Liver (tissue), 9 donors: ENCODE measurements around the gene UPP1. TPM values are rescaled to one million over a fixed set of nuclear protein-coding genes. Genes with fewer than 3 reads are reported as not detected.

Source experiments
- DNase-seq: peaks from one replicate; pipeline ENCODE4 v3.0.0-alpha.2; 2017; ENCODE audit warnings: low spot score
- H3K27ac ChIP-seq, 2 donors: one replicate each; pipeline ENCODE4 v1.7.0; 2013; ENCODE audit warnings: inconsistent platforms in 2 of 2, low read length in 2 of 2, control low read depth in 1 of 2, low read depth in 1 of 2, mild to moderate bottlenecking in 1 of 2
- H3K27me3 ChIP-seq, 4 donors: one replicate each; pipeline versions ENCODE4 v1.6.1 to v1.7.0; 2013; ENCODE audit warnings: low read length in 3 of 4, inconsistent platforms in 1 of 4, mild to moderate bottlenecking in 1 of 4, moderate library complexity in 1 of 4; ENCODE audit not compliant: control insufficient read depth in 4 of 4, insufficient read depth in 4 of 4
- H3K36me3 ChIP-seq, 4 donors: one replicate each; pipeline versions ENCODE4 v1.6.1 to v1.7.0; 2013; ENCODE audit warnings: low read length in 3 of 4, mild to moderate bottlenecking in 3 of 4, low read depth in 1 of 4, moderate library complexity in 1 of 4; ENCODE audit not compliant: control insufficient read depth in 4 of 4, insufficient read depth in 3 of 4
- H3K4me1 ChIP-seq, 4 donors: one replicate each; pipeline versions ENCODE4 v1.6.1 to v1.7.0; 2013; ENCODE audit warnings: low read length in 3 of 4, mild to moderate bottlenecking in 3 of 4, moderate library complexity in 1 of 4; ENCODE audit not compliant: control insufficient read depth in 4 of 4, insufficient read depth in 4 of 4
- H3K4me3 ChIP-seq, 3 donors: one replicate each; pipeline versions ENCODE4 v1.6.1 to v1.7.0; 2013; ENCODE audit warnings: low read length in 3 of 3, control low read depth in 1 of 3, low read depth in 1 of 3, mild to moderate bottlenecking in 1 of 3
- H3K9ac ChIP-seq, 2 donors: one replicate each; pipeline ENCODE4 v1.7.0; 2013; ENCODE audit warnings: low read length in 2 of 2, mild to moderate bottlenecking in 2 of 2, moderate library complexity in 2 of 2, control low read depth in 1 of 2, low read depth in 1 of 2
- H3K9me3 ChIP-seq, 4 donors: one replicate each; pipeline versions ENCODE4 v1.6.1 to v1.7.0; 2013; ENCODE audit warnings: low read length in 3 of 4; ENCODE audit not compliant: control insufficient read depth in 4 of 4
- ATF3 ChIP-seq: IDR thresholded peaks from 2 replicates; pipeline ENCODE4 v1.6.1; 2016; ENCODE audit warnings: antibody characterized with exemption
- CTCF ChIP-seq: fragments of 150-350 bp; IDR thresholded peaks from 2 replicates; pipeline ENCODE4 v1.5.1; 2017; ENCODE audit warnings: improper control_type of control experiment, low read depth, low read length; ENCODE audit not compliant: missing input control
- EGR1 ChIP-seq, 2 donors: IDR thresholded peaks; 2 replicates each; pipeline ENCODE4 v1.6.1; 2016 to 2018; ENCODE audit warnings: antibody characterized with exemption in 2 of 2, low read depth in 2 of 2
- FOXA1 ChIP-seq: IDR thresholded peaks from 2 replicates; pipeline ENCODE4 v1.6.1; 2016; ENCODE audit warnings: antibody characterized with exemption
- FOXA2 ChIP-seq: IDR thresholded peaks from 2 replicates; pipeline ENCODE4 v1.6.1; 2016; ENCODE audit warnings: antibody characterized with exemption
- GABPA ChIP-seq, 2 donors: IDR thresholded peaks in 1 of 2; conservative IDR thresholded peaks in 1 of 2; 2 replicates each; pipeline ENCODE4 v1.6.1; 2016; ENCODE audit warnings: antibody characterized with exemption in 2 of 2, mild to moderate bottlenecking in 1 of 2, moderate library complexity in 1 of 2
- HNF4A ChIP-seq, 2 donors: conservative IDR thresholded peaks; 2 replicates each; pipeline ENCODE4 v1.6.1; 2016; ENCODE audit warnings: antibody characterized with exemption in 2 of 2, mild to moderate bottlenecking in 2 of 2
- HNF4G ChIP-seq: IDR thresholded peaks from 2 replicates; pipeline ENCODE4 v1.6.1; 2016; ENCODE audit warnings: antibody characterized with exemption
- JUND ChIP-seq, 2 donors: IDR thresholded peaks; 2 replicates each; pipeline ENCODE4 v1.6.1; 2016; ENCODE audit warnings: antibody characterized with exemption in 2 of 2
- MAX ChIP-seq: IDR thresholded peaks from 2 replicates; pipeline ENCODE4 v1.6.1; 2016; ENCODE audit warnings: antibody characterized with exemption
- NR2F2 ChIP-seq: IDR thresholded peaks from 2 replicates; pipeline ENCODE4 v1.6.1; 2016; ENCODE audit warnings: antibody characterized with exemption
- RAD21 ChIP-seq, 2 donors: IDR thresholded peaks; 2 replicates each; pipeline ENCODE4 v1.6.1; 2016; ENCODE audit warnings: antibody characterized with exemption in 2 of 2, mild to moderate bottlenecking in 2 of 2
- REST ChIP-seq: IDR thresholded peaks from 2 replicates; pipeline ENCODE4 v1.6.1; 2016; ENCODE audit warnings: antibody characterized with exemption, mild to moderate bottlenecking
- RXRA ChIP-seq, 2 donors: IDR thresholded peaks; 2 replicates each; pipeline ENCODE4 v1.6.1; 2017 to 2018; ENCODE audit warnings: antibody characterized with exemption in 2 of 2, mild to moderate bottlenecking in 1 of 2
- SP1 ChIP-seq: IDR thresholded peaks from 2 replicates; pipeline ENCODE4 v1.6.1; 2018; ENCODE audit warnings: antibody characterized with exemption, mild to moderate bottlenecking
- TAF1 ChIP-seq: conservative IDR thresholded peaks from 2 replicates; pipeline ENCODE4 v1.6.1; 2016; ENCODE audit warnings: antibody characterized with exemption, mild to moderate bottlenecking
- YY1 ChIP-seq: IDR thresholded peaks from 2 replicates; pipeline ENCODE4 v1.6.1; 2016; ENCODE audit warnings: antibody characterized with exemption, mild to moderate bottlenecking
- ZBTB33 ChIP-seq: IDR thresholded peaks from 2 replicates; pipeline ENCODE4 v1.6.1; 2016; ENCODE audit warnings: antibody characterized with exemption
- WGBS: extraction: QIAGEN DNeasy Blood & Tissue Kit; methylation state at CpG from one replicate; pipeline ENCODE4 v1.1.7; 2013; 5-methylcytosine and 5-hydroxymethylcytosine counted together
- polyA plus RNA-seq, 2 donors: library from polyadenylated mRNA; stranded (reverse) in 1 of 2; unstranded in 1 of 2; fragments of 200-250 nt in 1 of 2; fragments of >200 nt in 1 of 2; fragmentation: Nextera tagmentation in 1 of 2; extraction: Ambion mirVana in 1 of 2; gene quantifications; one replicate each; pipeline versions ENCODE4 v1.2.1 to v1.2.3, GENCODE V29; 2013 to 2015
- total RNA-seq, 2 donors: library from RNA; depleted of rRNA; stranded (reverse); fragments of >200 nt; gene quantifications; one replicate each; pipeline ENCODE4 v1.2.3, GENCODE V29; 2014
- donor health status: healthy.
- donor health status: healthy.
- donor health status: healthy.
- donor health status: healthy.
- donor health status: healthy.

Gene UPP1
- total and polyA plus RNA-seq, 4 donors, result 3.1 to 18.8 (median 9.1) TPM

GRCh38 chr7:48105045-48105444 is 16.0 kb downstream of the UPP1 start:
- Histone ChIP-seq H3K36me3 (peaks cover 12 to 58% (median 30%) of the 10 kb centered on the region in 4 donors), H3K9ac (no peak overlapping the region), H3K27me3 (no peaks in the 10 kb centered on the region), H3K4me3 (no peak overlapping the region), H3K4me1 (no peaks in the 10 kb centered on the region), H3K27ac (no peak overlapping the region), H3K9me3 (no peaks in the 10 kb centered on the region)
- DNase-seq, result no peak
- 96% methylated on average over 5 of the region's 5 CpGs for WGBS
- TF ChIP-seq YY1 (no peak), CTCF (no peak), EGR1 (IDR thresholded peaks at IDR 0.05; ENCODE audit: low read depth in 2 of 2) (no peak), RAD21 (IDR thresholded peaks at IDR 0.05) (no peak), FOXA2 (no peak), NR2F2 (no peak), SP1 (no peak), HNF4G (no peak), MAX (no peak), ZBTB33 (no peak), HNF4A (conservative IDR thresholded peaks at IDR 0.05) (no peak)

- Histone ChIP-seq H3K4me1 (peaks cover 2 to 8% (median 4%) of the 10 kb centered on the region in 4 donors), H3K27ac (no peak overlapping the region), H3K9ac (no peak overlapping the region), H3K27me3 (no peaks in the 10 kb centered on the region), H3K36me3 (peaks cover 12 to 48% (median 27%) of the 10 kb centered on the region in 4 donors), H3K9me3 (no peaks in the 10 kb centered on the region), H3K4me3 (no peak overlapping the region)
- WGBS, result 97% methylated on average over 29 of the region's 29 CpGs
- DNase-seq, result no peak
- TF ChIP-seq FOXA1 (no peak), HNF4A (conservative IDR thresholded peaks at IDR 0.05) (no peak), REST (no peak), NR2F2 (no peak), JUND (IDR thresholded peaks at IDR 0.05) (no peak), GABPA (IDR thresholded peaks at IDR 0.05 in 1 of 2, conservative IDR thresholded peaks at IDR 0.05 in 1 of 2) (no peak), FOXA2 (no peak), RXRA (IDR thresholded peaks at IDR 0.05) (no peak), ZBTB33 (no peak), ATF3 (no peak), MAX (no peak), RAD21 (IDR thresholded peaks at IDR 0.05) (no peak), TAF1 (no peak), CTCF (no peak), YY1 (no peak), EGR1 (IDR thresholded peaks at IDR 0.05; ENCODE audit: low read depth in 2 of 2) (no peak), HNF4G (no peak)
These were observed 18.0 kb downstream of the UPP1 start for GRCh38 chr7:48106906-48107659.
